Esophagus squamous epithelium (tissue), 4 donors: ENCODE data around the gene ANTXR1.

ENCODE experiments used
- CTCF ChIP-seq, 6 experiments: fragments of 450-650 bp in 4 of 6; fragments of 200-600 bp in 2 of 6; sonication (generic) in 2 of 6; IDR thresholded peaks; one replicate each; pipeline ENCODE4 v1.5.1; 2016 to 2019; ENCODE audit warnings: antibody characterized with exemption in 6 of 6, mild to moderate bottlenecking in 4 of 6, moderate library complexity in 4 of 6
- POLR2A ChIP-seq, 4 donors: fragments of 450-650 bp; IDR thresholded peaks; one replicate each; pipeline ENCODE4 v1.6.1; 2017; ENCODE audit warnings: antibody characterized with exemption in 4 of 4, mild to moderate bottlenecking in 4 of 4, moderate library complexity in 3 of 4

DNA sequence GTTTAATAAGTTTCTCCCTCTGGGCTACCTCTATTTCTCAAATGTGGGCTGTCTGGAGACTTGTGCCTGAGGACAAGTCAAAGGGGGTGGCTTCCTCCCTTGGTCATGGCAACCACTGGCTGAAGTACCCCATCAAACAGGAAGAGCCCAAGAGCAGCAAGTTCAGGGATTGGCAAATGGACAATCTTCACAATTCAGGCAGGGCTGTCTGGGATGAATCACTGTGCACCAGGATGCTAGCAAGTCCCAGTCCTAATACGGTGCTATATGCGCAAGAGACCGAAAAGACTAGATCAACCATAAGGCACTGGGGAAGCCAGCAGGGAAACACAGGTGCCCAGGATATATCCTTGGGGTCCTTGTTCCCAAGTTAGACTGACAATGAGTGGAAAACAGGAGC is 75.5 kb downstream of the ANTXR1 start:
- TF ChIP-seq POLR2A (IDR thresholded peaks at IDR 0.05) = no peak
- TF ChIP-seq CTCF (IDR thresholded peaks at IDR 0.05) = no peak
